ENCODE results near the gene VENTX. TPM values are rescaled to one million over a fixed set of nuclear protein-coding genes. Genes with fewer than 3 reads are reported as not detected.

The VENTX gene, protein sequence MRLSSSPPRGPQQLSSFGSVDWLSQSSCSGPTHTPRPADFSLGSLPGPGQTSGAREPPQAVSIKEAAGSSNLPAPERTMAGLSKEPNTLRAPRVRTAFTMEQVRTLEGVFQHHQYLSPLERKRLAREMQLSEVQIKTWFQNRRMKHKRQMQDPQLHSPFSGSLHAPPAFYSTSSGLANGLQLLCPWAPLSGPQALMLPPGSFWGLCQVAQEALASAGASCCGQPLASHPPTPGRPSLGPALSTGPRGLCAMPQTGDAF
- total RNA-seq: 1 to 10 TPM in 1 of 5 experiments, under 1 TPM in 1, not detected in 3; 0.85 to 5.7 TPM
- not detected for polyA plus RNA-seq
- total RNA-seq: not detected

DNA sequence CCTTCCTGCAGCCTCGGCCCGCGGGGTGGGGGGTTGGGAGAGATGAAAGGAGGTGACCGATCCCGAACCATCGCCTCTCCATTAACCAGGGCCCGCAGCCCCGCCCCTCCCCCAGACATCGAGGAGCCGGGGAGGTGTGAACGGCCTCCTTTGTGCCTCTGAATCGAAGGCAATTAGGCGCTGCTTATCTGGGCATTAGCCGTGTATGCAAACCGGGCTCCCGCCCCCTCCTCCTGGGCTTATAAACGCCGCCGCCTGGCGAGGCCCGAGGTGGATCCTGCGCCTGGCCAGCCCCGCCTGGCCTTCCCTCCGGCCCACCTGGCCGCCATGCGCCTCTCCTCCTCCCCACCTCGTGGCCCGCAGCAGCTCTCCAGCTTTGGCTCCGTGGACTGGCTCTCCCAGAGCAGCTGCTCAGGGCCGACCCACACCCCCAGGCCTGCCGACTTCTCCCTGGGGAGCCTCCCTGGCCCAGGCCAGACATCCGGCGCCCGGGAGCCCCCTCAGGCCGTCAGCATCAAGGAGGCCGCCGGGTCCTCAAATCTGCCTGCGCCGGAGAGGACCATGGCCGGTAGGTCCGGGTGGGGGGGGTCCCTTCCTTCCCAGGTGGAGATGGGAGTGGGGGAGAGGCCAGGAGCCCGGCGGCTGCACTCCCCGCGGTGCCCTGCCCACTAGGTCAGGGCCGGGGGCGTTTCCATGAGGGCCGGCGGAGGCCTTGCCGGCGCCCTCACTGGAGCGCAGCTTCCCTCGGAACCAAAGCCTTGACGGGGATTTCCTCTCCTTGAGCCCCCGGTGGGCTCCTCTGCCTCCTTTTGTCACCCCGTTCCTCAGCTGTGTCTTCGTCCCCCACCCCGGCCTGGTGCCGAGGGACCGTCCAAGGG lies at the start of gene VENTX:
Gene VENTX (plus strand): TSS at position 268 of the 878 bp plus-strand sequence. CDS start 60 bp downstream, at position 328.
- peak within 1 kb of the TSS in 6 of 10 donors; percentile 38 to 79 (median 52) for H3K4me3 Mint-ChIP-seq
- Histone ChIP-seq H3K4me1 (ENCODE audit: control insufficient read depth in 2 of 2, insufficient read depth in 2 of 2, low read length in 2 of 2) (peaks cover 0 to 26% of the 10 kb centered on the region in 2 donors), H3K9me3 (ENCODE audit: control insufficient read depth in 2 of 3, low read length in 3 of 3) (no peaks in the 10 kb centered on the region), H3K36me3 (ENCODE audit: control insufficient read depth in 2 of 3, insufficient read depth in 3 of 3, low read length in 3 of 3) (no peaks in the 10 kb centered on the region), H3K27ac (ENCODE audit: low read depth, low read length) (no peak within 1 kb of the TSS), H3K4me3 (ENCODE audit: low read length) (no peak within 1 kb of the TSS), H3K27me3 (ENCODE audit: control insufficient read depth in 2 of 2, insufficient read depth in 2 of 2, low read length in 2 of 2) (peaks cover 3 to 13% of the 10 kb centered on the region in 2 donors)
- peaks cover 34 to 69% (median 47%) of the 10 kb centered on the region in 5 donors for H3K27me3 Mint-ChIP-seq
- peaks cover 11 to 29% (median 18%) of the 10 kb centered on the region in 7 donors for H3K4me1 Mint-ChIP-seq
- peaks cover 0 to 4% (median 0%) of the 10 kb centered on the region in 11 donors for H3K9me3 Mint-ChIP-seq
- CTCF ChIA-PET: no interaction called here
- H3K36me3 Mint-ChIP-seq: no peaks in the 10 kb centered on the region
- no peak within 1 kb of the TSS for H3K27ac Mint-ChIP-seq
- ATAC-seq: no peak
- POLR2A ChIA-PET: no interaction called here
- peak in 1 of 9 donors; percentile 7 for DNase-seq
- intact Hi-C loops (cut with micrococcal nuclease): loop anchor here in 1 of 2 donors (10.0 kb wide), 1 partner anchor 93 kb away; no protein-coding TSS in a partner anchor

DNA sequence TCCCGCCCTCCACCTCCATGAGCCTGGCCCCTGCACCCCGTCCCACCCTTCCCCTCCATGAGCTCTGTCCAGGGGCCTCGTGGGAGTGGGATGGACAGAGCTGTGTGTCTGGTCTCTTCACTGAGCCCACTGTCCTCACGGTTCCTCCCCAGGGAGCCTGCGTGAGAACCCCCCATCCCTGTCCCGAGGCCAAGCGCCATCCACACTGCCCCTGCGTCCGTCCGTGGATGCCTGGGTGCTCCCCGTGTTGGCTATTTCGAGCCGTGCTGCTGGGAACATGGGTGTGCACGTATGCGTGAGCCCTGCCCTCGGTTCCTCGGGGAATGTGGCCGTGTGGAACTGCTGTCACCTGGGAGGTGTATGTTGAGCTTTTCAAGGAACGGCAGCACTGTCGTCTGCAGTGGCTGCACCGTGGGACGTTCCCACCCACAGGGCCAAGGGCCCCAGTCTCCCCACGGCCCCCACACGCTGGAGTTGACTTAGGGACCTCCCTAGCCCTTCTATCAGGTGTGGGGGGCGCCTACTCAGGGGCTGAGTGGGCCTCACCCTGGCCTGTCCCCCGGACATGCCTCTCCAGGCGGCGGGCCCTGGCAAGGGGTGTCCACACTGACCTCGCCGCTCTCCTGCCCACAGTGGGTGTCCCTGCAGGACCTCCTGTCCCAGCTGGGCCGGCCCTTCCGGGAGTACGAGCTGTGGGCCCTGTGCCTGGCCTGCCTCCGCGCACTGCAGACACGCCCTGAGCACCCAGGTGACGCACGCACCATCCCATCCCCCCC lies 49.6 kb upstream of the VENTX start:
- intact Hi-C loops (cut with micrococcal nuclease): no loop called here
- H3K27ac ChIP-seq (ENCODE audit: low read depth, low read length): no peak overlapping the region
- H3K4me1 Mint-ChIP-seq: no peaks in the 10 kb centered on the region
- H3K9me3 Mint-ChIP-seq: peaks cover 0 to 6% (median 2%) of the 10 kb centered on the region in 11 donors
- no peak overlapping the region for H3K4me3 ChIP-seq (ENCODE audit: low read length)
- no peak overlapping the region for H3K4me3 Mint-ChIP-seq
- no peaks in the 10 kb centered on the region for H3K27me3 ChIP-seq (ENCODE audit: control insufficient read depth in 2 of 2, insufficient read depth in 2 of 2, low read length in 2 of 2)
- no peak overlapping the region for H3K27ac Mint-ChIP-seq
- no peaks in the 10 kb centered on the region for H3K4me1 ChIP-seq (ENCODE audit: control insufficient read depth in 2 of 2, insufficient read depth in 2 of 2, low read length in 2 of 2)
- peaks cover 0 to 6% (median 0%) of the 10 kb centered on the region in 5 donors for H3K27me3 Mint-ChIP-seq
- DNase-seq (no peak), ATAC-seq (no peak)
- ChIA-PET CTCF (no interaction called here), POLR2A (no interaction called here)
- H3K36me3 ChIP-seq (ENCODE audit: control insufficient read depth in 2 of 3, insufficient read depth in 3 of 3, low read length in 3 of 3): no peaks in the 10 kb centered on the region
- H3K9me3 ChIP-seq (ENCODE audit: control insufficient read depth in 2 of 3, low read length in 3 of 3): no peaks in the 10 kb centered on the region
- H3K36me3 Mint-ChIP-seq: no peaks in the 10 kb centered on the region

DNA sequence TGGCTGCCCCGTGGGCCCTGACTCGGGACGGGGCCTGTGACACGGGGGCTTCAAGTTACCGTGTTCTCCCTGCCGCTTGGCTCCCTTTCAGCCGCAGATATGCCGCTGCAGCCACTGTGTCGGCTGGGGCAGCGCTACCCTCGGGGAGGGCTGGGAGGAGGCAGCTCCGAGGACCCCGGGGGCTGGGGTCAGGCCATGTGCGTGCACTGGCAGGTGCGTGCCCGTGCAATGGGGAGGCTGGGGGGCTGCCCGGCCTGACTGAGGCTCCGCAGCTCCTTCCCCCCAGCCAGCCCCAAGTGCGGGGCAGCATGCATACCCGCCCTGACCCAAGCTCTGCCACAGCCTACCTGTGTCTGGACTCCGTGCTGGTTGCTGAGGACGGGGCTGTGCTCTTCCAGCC lies 48.4 kb upstream of the VENTX start:
- DNase-seq: no peak
- H3K36me3 ChIP-seq (ENCODE audit: control insufficient read depth in 2 of 3, insufficient read depth in 3 of 3, low read length in 3 of 3): no peaks in the 10 kb centered on the region
- no peak for ATAC-seq
- H3K36me3 Mint-ChIP-seq: no peaks in the 10 kb centered on the region
- ChIA-PET POLR2A (no interaction called here), CTCF (no interaction called here)
- no peaks in the 10 kb centered on the region for H3K27me3 ChIP-seq (ENCODE audit: control insufficient read depth in 2 of 2, insufficient read depth in 2 of 2, low read length in 2 of 2)
- no peak overlapping the region for H3K27ac ChIP-seq (ENCODE audit: low read depth, low read length)
- no peaks in the 10 kb centered on the region for H3K4me1 ChIP-seq (ENCODE audit: control insufficient read depth in 2 of 2, insufficient read depth in 2 of 2, low read length in 2 of 2)
- H3K9me3 Mint-ChIP-seq: peaks cover 0 to 13% (median 5%) of the 10 kb centered on the region in 11 donors
- H3K9me3 ChIP-seq (ENCODE audit: control insufficient read depth in 2 of 3, low read length in 3 of 3): no peaks in the 10 kb centered on the region
- intact Hi-C loops (cut with micrococcal nuclease): no loop called here
- no peak overlapping the region for H3K4me3 ChIP-seq (ENCODE audit: low read length)
- H3K27me3 Mint-ChIP-seq: peaks cover 0 to 10% (median 0%) of the 10 kb centered on the region in 5 donors
- no peak overlapping the region for H3K27ac Mint-ChIP-seq
- H3K4me1 Mint-ChIP-seq: no peaks in the 10 kb centered on the region
- H3K4me3 Mint-ChIP-seq: no peak overlapping the region

DNA sequence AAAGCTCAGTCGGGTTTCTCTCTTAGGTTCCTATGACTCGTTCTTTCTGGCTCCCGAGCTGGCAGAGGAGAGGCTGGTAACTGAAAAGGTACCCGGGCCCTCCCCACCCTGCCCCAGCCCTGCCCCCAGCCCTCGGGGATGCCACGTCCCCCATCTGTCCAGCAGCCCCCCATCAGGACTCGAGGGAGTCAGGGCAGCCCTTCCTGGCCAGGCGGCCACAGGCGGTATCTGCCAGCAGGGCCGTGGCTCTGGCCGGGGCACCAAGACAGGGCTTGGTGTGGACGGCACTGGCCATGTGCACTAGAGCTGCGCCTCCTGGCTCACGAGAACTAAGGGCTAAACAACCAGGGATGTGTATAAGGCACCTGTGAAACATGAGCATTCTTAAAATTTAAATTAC lies 47.9 kb upstream of the VENTX start:
- POLR2A ChIA-PET: no interaction called here
- no peaks in the 10 kb centered on the region for H3K4me1 Mint-ChIP-seq
- no peak overlapping the region for H3K27ac Mint-ChIP-seq
- no peak overlapping the region for H3K4me3 Mint-ChIP-seq
- no peak for DNase-seq
- Histone ChIP-seq H3K4me3 (ENCODE audit: low read length) (no peak overlapping the region), H3K27me3 (ENCODE audit: control insufficient read depth in 2 of 2, insufficient read depth in 2 of 2, low read length in 2 of 2) (no peaks in the 10 kb centered on the region), H3K36me3 (ENCODE audit: control insufficient read depth in 2 of 3, insufficient read depth in 3 of 3, low read length in 3 of 3) (no peaks in the 10 kb centered on the region), H3K27ac (ENCODE audit: low read depth, low read length) (no peak overlapping the region), H3K9me3 (ENCODE audit: control insufficient read depth in 2 of 3, low read length in 3 of 3) (no peaks in the 10 kb centered on the region), H3K4me1 (ENCODE audit: control insufficient read depth in 2 of 2, insufficient read depth in 2 of 2, low read length in 2 of 2) (no peaks in the 10 kb centered on the region)
- CTCF ChIA-PET: no interaction called here
- H3K36me3 Mint-ChIP-seq: peaks cover 0 to 2% (median 0%) of the 10 kb centered on the region in 5 donors
- H3K9me3 Mint-ChIP-seq: peaks cover 0 to 18% (median 5%) of the 10 kb centered on the region in 11 donors
- H3K27me3 Mint-ChIP-seq: peaks cover 0 to 10% (median 1%) of the 10 kb centered on the region in 5 donors
- ATAC-seq: no peak
- intact Hi-C loops (cut with micrococcal nuclease): no loop called here

DNA sequence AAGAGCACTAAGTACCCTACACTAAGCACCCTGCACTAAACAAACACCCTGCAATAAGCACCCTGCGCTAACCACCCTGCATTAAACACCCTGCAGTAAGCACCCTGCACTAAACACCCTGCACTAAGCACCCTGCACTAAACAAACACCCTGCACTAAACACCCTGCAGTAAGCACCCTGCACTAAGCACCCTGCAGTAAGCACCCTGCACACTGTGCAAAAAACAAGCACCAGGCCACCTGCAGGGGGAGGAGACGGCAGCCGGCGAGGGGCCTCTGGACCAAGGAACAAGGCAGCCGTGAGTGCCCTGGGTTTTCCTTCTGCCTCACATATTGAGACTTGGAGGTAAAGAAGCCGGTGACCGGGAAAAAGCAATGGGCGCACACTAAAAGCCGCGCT lies 47.4 kb upstream of the VENTX start:
- no peak for ATAC-seq
- H3K27ac ChIP-seq (ENCODE audit: low read depth, low read length): no peak overlapping the region
- DNase-seq: no peak
- POLR2A ChIA-PET: no interaction called here
- H3K4me3 ChIP-seq (ENCODE audit: low read length): no peak overlapping the region
- Mint-ChIP-seq H3K9me3 (peaks cover 0 to 19% (median 5%) of the 10 kb centered on the region in 11 donors), H3K27me3 (peaks cover 0 to 10% (median 5%) of the 10 kb centered on the region in 5 donors), H3K4me3 (no peak overlapping the region), H3K27ac (no peak overlapping the region), H3K36me3 (peaks cover 0 to 3% (median 0%) of the 10 kb centered on the region in 5 donors), H3K4me1 (no peaks in the 10 kb centered on the region)
- H3K27me3 ChIP-seq (ENCODE audit: control insufficient read depth in 2 of 2, insufficient read depth in 2 of 2, low read length in 2 of 2): no peaks in the 10 kb centered on the region
- no peaks in the 10 kb centered on the region for H3K9me3 ChIP-seq (ENCODE audit: control insufficient read depth in 2 of 3, low read length in 3 of 3)
- no peaks in the 10 kb centered on the region for H3K4me1 ChIP-seq (ENCODE audit: control insufficient read depth in 2 of 2, insufficient read depth in 2 of 2, low read length in 2 of 2)
- CTCF ChIA-PET: no interaction called here
- intact Hi-C loops (cut with micrococcal nuclease): no loop called here
- no peaks in the 10 kb centered on the region for H3K36me3 ChIP-seq (ENCODE audit: control insufficient read depth in 2 of 3, insufficient read depth in 3 of 3, low read length in 3 of 3)

DNA sequence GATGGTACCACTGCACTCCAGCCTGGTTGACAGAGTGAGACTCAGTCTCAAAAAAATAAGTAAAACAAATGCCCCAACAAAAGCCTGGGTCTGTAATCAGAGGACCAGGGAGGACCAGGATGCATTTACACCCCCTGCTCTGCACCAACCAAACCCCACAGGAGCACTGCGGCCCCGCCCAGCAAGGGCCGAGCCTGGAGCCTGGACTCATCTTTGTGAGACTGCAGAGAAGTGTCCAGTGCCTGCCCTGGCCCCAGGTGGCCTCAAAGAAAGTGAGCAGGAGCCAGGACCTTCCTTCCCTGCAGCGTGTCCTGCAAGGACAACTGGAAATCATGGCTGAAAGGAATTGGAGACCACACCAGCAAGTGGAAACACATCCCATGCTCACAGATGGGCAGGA lies 46.0 kb upstream of the VENTX start:
- H3K4me3 Mint-ChIP-seq: no peak overlapping the region
- POLR2A ChIA-PET: no interaction called here
- peaks cover 0 to 19% (median 5%) of the 10 kb centered on the region in 11 donors for H3K9me3 Mint-ChIP-seq
- H3K36me3 ChIP-seq (ENCODE audit: control insufficient read depth in 2 of 3, insufficient read depth in 3 of 3, low read length in 3 of 3): no peaks in the 10 kb centered on the region
- H3K4me1 ChIP-seq (ENCODE audit: control insufficient read depth in 2 of 2, insufficient read depth in 2 of 2, low read length in 2 of 2): no peaks in the 10 kb centered on the region
- H3K4me3 ChIP-seq (ENCODE audit: low read length): no peak overlapping the region
- H3K36me3 Mint-ChIP-seq: peaks cover 0 to 3% (median 0%) of the 10 kb centered on the region in 5 donors
- H3K4me1 Mint-ChIP-seq: no peaks in the 10 kb centered on the region
- no peak for DNase-seq
- peaks cover 0 to 10% (median 5%) of the 10 kb centered on the region in 5 donors for H3K27me3 Mint-ChIP-seq
- H3K27ac ChIP-seq (ENCODE audit: low read depth, low read length): no peak overlapping the region
- H3K9me3 ChIP-seq (ENCODE audit: control insufficient read depth in 2 of 3, low read length in 3 of 3): no peaks in the 10 kb centered on the region
- intact Hi-C loops (cut with micrococcal nuclease): no loop called here
- no peak for ATAC-seq
- CTCF ChIA-PET: no interaction called here
- no peak overlapping the region for H3K27ac Mint-ChIP-seq
- no peaks in the 10 kb centered on the region for H3K27me3 ChIP-seq (ENCODE audit: control insufficient read depth in 2 of 2, insufficient read depth in 2 of 2, low read length in 2 of 2)
